Pancreas (tissue), 10 donors: ENCODE data around the gene SEC23B. TPM values are rescaled to one million over a fixed set of nuclear protein-coding genes. Genes with fewer than 3 reads are reported as not detected.

Experiments used
- ATAC-seq, 4 donors: fragments of 200-7000 bp; cut with Tn5 transposase; one replicate each; pipeline versions ENCODE4 v1.8.0 to v1.9.1; 2020; ENCODE audit warnings: mild to moderate bottlenecking in 4 of 4, moderate library complexity in 4 of 4
- DNase-seq, 6 donors: peaks; one replicate each; pipeline ENCODE4 v3.0.0-alpha.2; 2020
- FAIRE-seq: peaks from 2 replicates; lab custom pipeline; 2012; peaks lifted over from hg19 to GRCh38; lab: Jason Lieb, UNC
- H3K27ac ChIP-seq, 4 donors: fragments of 200-600 bp; sonication (generic); 1 replicate in 3 of 4; 2 replicates in 1 of 4; pipeline versions ENCODE4 v1.5.0 to v1.8.0; 2020
- H3K27me3 ChIP-seq, 4 donors: fragments of 200-600 bp; one replicate each; pipeline ENCODE4 v1.8.0; 2021
- H3K36me3 ChIP-seq, 3 donors: fragments of 200-600 bp; sonication (generic) in 1 of 3; one replicate each; pipeline versions ENCODE4 v1.5.0 to v1.8.0; 2020 to 2021
- H3K4me1 ChIP-seq, 3 donors: fragments of 200-600 bp; one replicate each; pipeline ENCODE4 v1.8.0; 2021
- H3K4me3 ChIP-seq, 4 donors: fragments of 200-600 bp; sonication (generic) in 2 of 4; one replicate each; pipeline versions ENCODE4 v1.5.0 to v1.8.0; 2020 to 2021
- H3K9me3 ChIP-seq, 4 donors: fragments of 200-600 bp; one replicate each; pipeline ENCODE4 v1.8.0; 2021
- WGBS, 2 donors: extraction: QIAGEN DNeasy Blood & Tissue Kit; methylation state at CpG; one replicate each; pipeline ENCODE4 v1.1.7; 2013; 5-methylcytosine and 5-hydroxymethylcytosine counted together
- intact Hi-C, 3 donors: fragments of 100-400 bp; cut with DNase I; formaldehyde crosslinking; loops; one replicate each; pipeline versions ENCODE4 v1.11.1 to v1.14.2; 2022
- polyA plus RNA-seq, 2 donors: library from polyadenylated mRNA; stranded (reverse); fragments of 200-250 nt; gene quantifications; one replicate each; pipeline ENCODE4 v1.2.3, GENCODE V29; 2013
- total RNA-seq, 6 donors: library from RNA; stranded (reverse); fragmentation: NEBNext Ultra II Directional in 4 of 6; extraction: Animal tissue kit (Norgen Biotek cat#: 25700) in 4 of 6; gene quantifications; one replicate each; pipeline versions ENCODE4 v1.2.1 to v1.2.4, GENCODE V29; 2021 to 2023
- TF ChIP-seq, protein P1 (sequence below), 4 donors: fragments of 200-600 bp; sonication (generic) in 3 of 4; IDR thresholded peaks; one replicate each; pipeline versions ENCODE4 v1.5.0 to v1.8.0; 2021; ENCODE audit warnings: antibody characterized with exemption in 4 of 4
- donor health status: healthy with polysubstance abuse.
- donor health status: DM: no; HTN: no; CAD: no; lungs with moderate emphysema.
- donor health status: DM: no; HTN: no; CAD: no.
- donor health status: control.
- donor health status: control.
- donor health status: Bipolar disorder and iron deficiency.
- donor health status: DM: yes; HTN: yes; CAD: no.
- donor health status: DM: no; HTN: no; CAD: no.
- donor health status: DM: no; HTN: no; CAD: no.
- donor health status: DM: yes; HTN: yes; CAD: no.

Gene SEC23B
- total and polyA plus RNA-seq, 8 donors, result 10.1 to 55.8 (median 45.6) TPM

DNA sequence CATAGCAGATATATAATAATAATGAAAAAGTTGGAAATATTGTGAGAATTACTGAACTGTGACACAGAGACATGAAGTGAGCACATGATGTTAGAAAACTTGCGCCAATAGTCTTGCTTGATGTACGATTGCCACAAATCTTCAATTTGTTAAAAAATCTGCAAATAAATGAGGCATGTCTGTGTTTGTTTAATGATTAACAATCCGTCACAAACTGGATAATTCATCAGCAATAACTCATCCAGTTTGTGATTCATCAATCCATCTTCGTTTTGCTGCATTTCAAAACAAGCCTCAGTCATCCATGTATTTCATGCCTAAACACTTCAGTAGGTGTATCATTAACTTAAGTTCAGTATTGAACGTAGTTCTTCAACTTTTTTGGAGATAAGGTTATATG lies 34.0 kb downstream of the SEC23B start:
- ATAC-seq (no peak), DNase-seq (no peak), FAIRE-seq (no peak)
- peaks cover 8 to 17% (median 16%) of the 10 kb centered on the region in 3 donors for H3K4me1 ChIP-seq
- H3K27ac ChIP-seq, result no peak overlapping the region
- intact Hi-C loops, result no loop called here
- no peaks in the 10 kb centered on the region for H3K27me3 ChIP-seq
- peaks cover 0 to 16% (median 15%) of the 10 kb centered on the region in 3 donors for H3K36me3 ChIP-seq
- WGBS, 2 donors, result 47 to 49% methylated on average over 5 of the region's 5 CpGs
- TF ChIP-seq, protein P1, sequence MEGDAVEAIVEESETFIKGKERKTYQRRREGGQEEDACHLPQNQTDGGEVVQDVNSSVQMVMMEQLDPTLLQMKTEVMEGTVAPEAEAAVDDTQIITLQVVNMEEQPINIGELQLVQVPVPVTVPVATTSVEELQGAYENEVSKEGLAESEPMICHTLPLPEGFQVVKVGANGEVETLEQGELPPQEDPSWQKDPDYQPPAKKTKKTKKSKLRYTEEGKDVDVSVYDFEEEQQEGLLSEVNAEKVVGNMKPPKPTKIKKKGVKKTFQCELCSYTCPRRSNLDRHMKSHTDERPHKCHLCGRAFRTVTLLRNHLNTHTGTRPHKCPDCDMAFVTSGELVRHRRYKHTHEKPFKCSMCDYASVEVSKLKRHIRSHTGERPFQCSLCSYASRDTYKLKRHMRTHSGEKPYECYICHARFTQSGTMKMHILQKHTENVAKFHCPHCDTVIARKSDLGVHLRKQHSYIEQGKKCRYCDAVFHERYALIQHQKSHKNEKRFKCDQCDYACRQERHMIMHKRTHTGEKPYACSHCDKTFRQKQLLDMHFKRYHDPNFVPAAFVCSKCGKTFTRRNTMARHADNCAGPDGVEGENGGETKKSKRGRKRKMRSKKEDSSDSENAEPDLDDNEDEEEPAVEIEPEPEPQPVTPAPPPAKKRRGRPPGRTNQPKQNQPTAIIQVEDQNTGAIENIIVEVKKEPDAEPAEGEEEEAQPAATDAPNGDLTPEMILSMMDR (IDR thresholded peaks at IDR 0.05), result no peak
- no peak overlapping the region for H3K4me3 ChIP-seq
- no peaks in the 10 kb centered on the region for H3K9me3 ChIP-seq

GRCh38 chr20:18543216-18543615 lies 35.5 kb downstream of the SEC23B start:
- TF ChIP-seq, protein P1 (IDR thresholded peaks at IDR 0.05), result no peak
- no peak for FAIRE-seq
- ATAC-seq, result no peak
- Histone ChIP-seq H3K9me3 (no peaks in the 10 kb centered on the region), H3K36me3 (peaks cover 0 to 21% (median 15%) of the 10 kb centered on the region in 3 donors), H3K27ac (peak overlapping the region in 3 of 4 donors; percentile 47 to 73 (median 67)), H3K27me3 (no peaks in the 10 kb centered on the region), H3K4me3 (no peak overlapping the region), H3K4me1 (peaks cover 8 to 17% (median 16%) of the 10 kb centered on the region in 3 donors)
- intact Hi-C loops, result no loop called here
- WGBS, 2 donors, result 83 to 84% methylated on average over 4 of the region's 4 CpGs
- no peak for DNase-seq

DNA sequence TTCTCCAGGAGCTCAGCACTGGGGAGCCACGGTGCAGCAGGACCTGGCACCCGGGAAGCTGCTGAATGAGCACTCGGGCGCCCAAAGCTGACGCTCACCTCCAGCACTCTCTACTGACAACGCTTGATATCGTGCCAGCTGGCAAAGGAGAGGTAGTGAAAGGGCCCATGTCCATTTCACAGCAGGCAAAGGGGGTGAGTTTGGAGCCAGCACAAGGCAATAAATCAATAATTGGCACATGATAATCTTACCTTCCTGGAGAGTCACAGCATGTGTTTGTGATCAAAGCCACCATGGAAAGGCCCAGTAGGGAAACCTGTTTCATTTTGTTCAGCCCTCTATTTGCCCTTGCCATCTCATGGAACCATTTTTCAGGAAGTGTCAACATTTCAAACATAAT lies 36.2 kb downstream of the SEC23B start:
- FAIRE-seq, result no peak
- peak; percentile 81 to 96 (median 94) for DNase-seq

DNA sequence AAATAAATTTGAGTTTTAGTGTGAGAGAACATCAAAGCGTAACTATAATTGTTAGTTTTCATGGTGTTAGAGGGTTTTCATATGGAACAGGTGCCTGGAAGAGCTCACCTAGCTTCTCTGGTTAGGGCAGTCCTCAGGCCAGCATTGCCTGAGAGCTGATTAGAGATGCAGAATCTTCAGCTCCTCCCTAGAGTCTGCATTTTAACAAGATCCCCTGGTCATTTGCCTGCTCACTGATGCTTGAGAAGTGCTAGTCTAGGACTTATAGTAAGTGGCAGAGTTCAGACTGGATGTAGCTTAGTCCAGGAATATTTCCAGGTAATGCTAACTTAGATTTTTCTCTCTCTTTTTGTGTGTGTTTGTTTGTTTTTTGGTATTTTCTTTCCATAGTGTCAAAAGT lies 37.8 kb downstream of the SEC23B start:
- no peaks in the 10 kb centered on the region for H3K27me3 ChIP-seq
- no peak for ATAC-seq
- no peak for DNase-seq
- FAIRE-seq, result no peak
- peaks cover 0 to 39% (median 16%) of the 10 kb centered on the region in 3 donors for H3K36me3 ChIP-seq
- no peak overlapping the region for H3K27ac ChIP-seq
- TF ChIP-seq, protein P1 (IDR thresholded peaks at IDR 0.05), result no peak
- H3K4me3 ChIP-seq, result no peak overlapping the region
- 97 to 100% methylated on average over 1 of the region's 1 CpG for WGBS, 2 donors
- peaks cover 8 to 17% (median 16%) of the 10 kb centered on the region in 3 donors for H3K4me1 ChIP-seq
- intact Hi-C loops, result no loop called here
- H3K9me3 ChIP-seq, result no peaks in the 10 kb centered on the region

More for the DNA sequence above, 36.2 kb downstream of the SEC23B start:
- peaks cover 0 to 25% (median 15%) of the 10 kb centered on the region in 3 donors for H3K36me3 ChIP-seq
- H3K9me3 ChIP-seq, result no peaks in the 10 kb centered on the region
- ATAC-seq, result peak; percentile 91 to 96 (median 96)
- H3K4me1 ChIP-seq, result peaks cover 8 to 17% (median 16%) of the 10 kb centered on the region in 3 donors
- H3K4me3 ChIP-seq, result no peak overlapping the region
- WGBS, 2 donors, result 13 to 15% methylated on average over 7 of the region's 7 CpGs
- no peaks in the 10 kb centered on the region for H3K27me3 ChIP-seq
- TF ChIP-seq, protein P1 (IDR thresholded peaks at IDR 0.05), result no peak
- intact Hi-C loops, result no loop called here
- H3K27ac ChIP-seq, result peak overlapping the region; percentile 3 to 73 (median 58)

- intact Hi-C loops, result no loop called here
- WGBS, 2 donors, result 94 to 95% methylated on average over 3 of the region's 3 CpGs
- H3K4me1 ChIP-seq, result peaks cover 8 to 13% (median 13%) of the 10 kb centered on the region in 3 donors
- no peak overlapping the region for H3K4me3 ChIP-seq
- no peaks in the 10 kb centered on the region for H3K27me3 ChIP-seq
- peaks cover 0 to 51% (median 23%) of the 10 kb centered on the region in 3 donors for H3K36me3 ChIP-seq
- DNase-seq (no peak), FAIRE-seq (no peak), ATAC-seq (no peak)
- H3K9me3 ChIP-seq, result no peaks in the 10 kb centered on the region
- TF ChIP-seq, protein P1 (IDR thresholded peaks at IDR 0.05), result no peak
- H3K27ac ChIP-seq, result no peak overlapping the region
Measured at GRCh38 chr20:18548465-18548864, 40.7 kb downstream of the SEC23B start.
